GM18507 (cell line): Measurements from ENCODE around the gene TPSD1.
"Not testable (repeated sequence)": the region's sequence is repeated elsewhere in the genome, so short reads cannot be mapped to it uniquely, and the experiment has no call there.

Experiments
- DNase-seq: peaks from one replicate; pipeline ENCODE4 v3.0.0; 2011; ENCODE audit warnings: low read depth; ENCODE audit not compliant: insufficient read length; ENCODE audit errors: extremely low spot score
- FAIRE-seq: peaks from 2 replicates; lab custom pipeline; 2011; peaks lifted over from hg19 to GRCh38; lab: Jason Lieb, UNC

The TPSD1 gene

DNA sequence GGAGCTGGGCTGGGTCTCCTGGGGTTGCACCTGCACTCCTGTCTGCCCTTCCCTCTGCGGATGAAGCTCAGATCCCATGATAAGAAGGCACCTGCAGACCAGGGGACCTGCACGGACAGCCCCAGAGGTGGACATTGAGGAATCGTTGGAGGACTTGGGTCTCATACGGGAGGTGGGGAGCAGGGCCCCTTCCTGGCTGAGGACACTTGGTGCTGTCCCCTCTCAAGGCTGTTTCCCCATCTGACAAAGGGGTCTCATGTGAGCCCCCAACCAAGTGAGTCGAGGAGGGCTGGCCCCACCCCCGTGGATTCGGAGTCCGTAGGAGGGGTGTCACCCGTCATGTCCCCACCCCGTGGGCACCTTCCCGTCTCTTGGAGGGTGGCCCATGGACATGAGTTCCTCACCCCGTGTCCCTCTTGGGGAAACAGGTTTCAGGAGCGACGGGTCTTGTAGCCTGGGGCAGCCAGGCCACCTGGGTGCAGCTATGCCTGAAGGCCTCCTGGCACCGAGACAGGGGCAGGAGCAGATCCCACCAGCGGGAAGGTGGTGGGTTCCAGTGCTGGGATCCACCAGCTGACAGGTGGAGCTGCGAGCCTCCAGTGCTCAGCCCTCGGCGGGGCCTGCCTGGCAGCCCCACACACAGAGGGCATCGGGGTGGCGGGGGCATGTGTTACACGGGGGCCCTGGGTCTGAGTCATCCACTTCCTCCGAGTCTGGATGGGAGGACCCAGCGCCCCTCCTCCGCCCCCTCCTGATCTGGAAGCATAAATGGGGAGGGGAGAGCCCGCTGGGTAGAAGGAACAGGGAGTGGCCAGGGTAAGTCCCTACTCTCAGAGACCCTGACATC is at the start of gene TPSD1:
Gene TPSD1, plus strand, starts transcription at position 794 of the 847 bp plus-strand sequence. CDS start 212 bp downstream, outside the sequence.
- DNase-seq, FAIRE-seq: not testable (repeated sequence)

DNA sequence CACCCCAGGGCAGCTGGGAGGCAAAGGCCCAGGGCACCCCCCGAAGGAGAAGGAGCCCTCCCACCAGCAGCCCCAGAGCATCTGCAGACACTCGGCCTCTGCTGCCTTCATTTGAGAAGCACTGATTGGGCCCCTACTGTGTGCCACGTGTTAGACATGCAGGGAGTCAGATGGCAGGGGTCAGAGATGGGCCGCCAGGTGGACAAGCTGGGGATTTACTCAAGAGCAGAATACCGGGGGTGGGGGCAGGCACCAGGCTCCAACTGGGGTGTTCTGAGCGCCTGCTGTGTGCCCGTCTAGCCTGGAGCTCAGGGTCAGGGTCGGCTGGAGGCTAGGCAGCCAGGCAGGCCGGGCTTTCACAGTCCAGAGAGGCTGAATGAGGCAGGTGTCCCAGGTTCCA is 49.5 kb upstream of the TPSD1 start:
- no peak for DNase-seq
- FAIRE-seq = no peak

DNA sequence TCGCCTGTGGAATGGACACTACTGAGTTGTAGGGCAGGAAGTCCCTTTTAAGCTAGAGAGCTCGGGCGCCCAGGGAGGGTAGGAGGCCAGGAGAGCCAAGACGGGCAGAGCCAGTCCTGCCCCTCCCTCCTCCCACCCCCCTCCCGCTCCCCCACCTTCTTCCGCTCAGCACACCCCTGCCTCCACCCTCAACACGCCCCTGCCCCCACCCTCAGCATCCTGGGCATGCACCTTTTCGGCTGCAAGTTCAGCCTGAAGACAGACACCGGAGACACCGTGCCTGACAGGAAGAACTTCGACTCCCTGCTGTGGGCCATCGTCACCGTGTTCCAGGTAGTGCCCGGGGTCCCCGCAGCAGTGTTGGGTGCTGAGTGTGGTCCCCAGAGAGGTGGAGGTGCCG is 49.1 kb upstream of the TPSD1 start:
- DNase-seq (no peak), FAIRE-seq (no peak)

DNA sequence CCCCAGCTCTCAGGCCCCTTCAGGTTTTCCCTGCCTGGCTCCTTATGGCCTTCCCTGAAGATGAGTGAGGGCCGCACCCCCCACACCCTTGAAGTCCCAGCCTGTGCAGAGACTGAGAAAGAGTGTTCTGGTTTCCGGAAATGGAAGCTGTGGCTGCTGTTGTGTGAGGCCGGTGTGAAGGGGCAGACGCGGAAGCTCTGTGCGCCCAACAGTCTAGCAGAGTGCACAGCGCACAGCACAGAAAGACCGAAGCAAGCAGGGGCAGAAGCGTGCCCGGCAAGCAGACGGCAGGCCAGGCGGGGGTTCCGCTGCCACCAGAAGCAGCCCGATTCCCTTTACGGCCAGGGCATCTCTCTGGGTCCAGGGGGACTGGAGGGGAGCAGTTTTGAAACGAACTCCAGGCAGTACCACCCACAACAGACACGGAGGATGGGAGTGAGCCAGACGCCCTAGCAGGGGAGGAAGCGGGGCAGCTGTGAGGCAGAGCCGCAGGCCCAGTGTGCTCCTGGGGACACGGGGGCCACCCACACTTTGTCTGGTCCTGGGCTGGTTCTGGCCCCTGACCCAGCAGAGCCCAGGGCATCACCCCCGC is 47.5 kb upstream of the TPSD1 start:
- FAIRE-seq (no peak), DNase-seq (no peak)

DNA sequence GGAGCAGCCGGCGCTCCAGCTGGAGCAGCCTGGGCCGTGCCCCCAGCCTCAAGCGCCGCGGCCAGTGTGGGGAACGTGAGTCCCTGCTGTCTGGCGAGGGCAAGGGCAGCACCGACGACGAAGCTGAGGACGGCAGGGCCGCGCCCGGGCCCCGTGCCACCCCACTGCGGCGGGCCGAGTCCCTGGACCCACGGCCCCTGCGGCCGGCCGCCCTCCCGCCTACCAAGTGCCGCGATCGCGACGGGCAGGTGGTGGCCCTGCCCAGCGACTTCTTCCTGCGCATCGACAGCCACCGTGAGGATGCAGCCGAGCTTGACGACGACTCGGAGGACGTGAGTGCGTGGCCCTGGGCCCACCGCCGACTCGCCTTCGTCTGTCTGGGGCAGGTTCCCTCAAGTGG is 46.8 kb upstream of the TPSD1 start:
- FAIRE-seq = no peak
- DNase-seq = no peak

DNA sequence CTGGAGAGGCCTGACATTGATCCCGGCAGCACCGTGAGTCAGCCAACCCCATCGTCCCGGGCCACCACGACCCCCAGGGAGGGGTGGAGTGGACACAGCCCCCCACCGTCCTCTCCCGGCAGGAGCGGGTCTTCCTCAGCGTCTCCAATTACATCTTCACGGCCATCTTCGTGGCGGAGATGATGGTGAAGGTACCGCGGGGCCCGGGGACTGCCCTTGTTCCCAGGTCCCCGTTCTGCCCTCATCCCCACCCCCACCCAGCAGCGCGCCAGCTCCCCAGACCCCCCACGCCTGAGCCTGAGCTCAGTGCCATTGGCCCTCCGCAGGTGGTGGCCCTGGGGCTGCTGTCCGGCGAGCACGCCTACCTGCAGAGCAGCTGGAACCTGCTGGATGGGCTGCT is 45.4 kb upstream of the TPSD1 start:
- DNase-seq = no peak
- no peak for FAIRE-seq

DNA sequence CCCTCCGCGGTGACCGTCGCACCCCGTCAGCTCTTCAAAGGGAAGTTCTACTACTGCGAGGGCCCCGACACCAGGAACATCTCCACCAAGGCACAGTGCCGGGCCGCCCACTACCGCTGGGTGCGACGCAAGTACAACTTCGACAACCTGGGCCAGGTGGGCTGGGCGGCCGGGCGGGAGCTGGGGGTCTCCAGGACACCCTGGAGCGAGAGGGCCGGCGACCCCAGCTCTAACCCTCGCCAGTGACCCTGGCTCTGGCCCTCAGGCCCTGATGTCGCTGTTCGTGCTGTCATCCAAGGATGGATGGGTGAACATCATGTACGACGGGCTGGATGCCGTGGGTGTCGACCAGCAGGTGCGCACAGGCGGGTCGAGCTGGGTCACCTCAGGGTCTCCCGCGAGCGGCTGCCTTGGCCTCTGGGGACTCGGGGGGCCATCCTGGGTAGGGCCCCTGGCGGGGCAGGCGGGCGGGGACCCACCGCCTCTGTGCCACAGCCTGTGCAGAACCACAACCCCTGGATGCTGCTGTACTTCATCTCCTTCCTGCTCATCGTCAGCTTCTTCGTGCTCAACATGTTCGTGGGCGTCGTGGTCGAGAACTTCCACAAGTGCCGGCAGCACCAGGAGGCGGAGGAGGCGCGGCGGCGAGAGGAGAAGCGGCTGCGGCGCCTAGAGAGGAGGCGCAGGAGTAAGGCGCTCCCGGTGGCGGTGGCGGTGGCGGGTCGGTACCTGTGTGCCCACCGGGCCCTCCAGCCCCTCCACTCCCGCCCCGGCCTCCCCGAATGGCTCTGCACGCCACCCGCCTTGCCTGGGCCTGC is 44.2 kb upstream of the TPSD1 start:
- DNase-seq (no peak), FAIRE-seq (no peak)

DNA sequence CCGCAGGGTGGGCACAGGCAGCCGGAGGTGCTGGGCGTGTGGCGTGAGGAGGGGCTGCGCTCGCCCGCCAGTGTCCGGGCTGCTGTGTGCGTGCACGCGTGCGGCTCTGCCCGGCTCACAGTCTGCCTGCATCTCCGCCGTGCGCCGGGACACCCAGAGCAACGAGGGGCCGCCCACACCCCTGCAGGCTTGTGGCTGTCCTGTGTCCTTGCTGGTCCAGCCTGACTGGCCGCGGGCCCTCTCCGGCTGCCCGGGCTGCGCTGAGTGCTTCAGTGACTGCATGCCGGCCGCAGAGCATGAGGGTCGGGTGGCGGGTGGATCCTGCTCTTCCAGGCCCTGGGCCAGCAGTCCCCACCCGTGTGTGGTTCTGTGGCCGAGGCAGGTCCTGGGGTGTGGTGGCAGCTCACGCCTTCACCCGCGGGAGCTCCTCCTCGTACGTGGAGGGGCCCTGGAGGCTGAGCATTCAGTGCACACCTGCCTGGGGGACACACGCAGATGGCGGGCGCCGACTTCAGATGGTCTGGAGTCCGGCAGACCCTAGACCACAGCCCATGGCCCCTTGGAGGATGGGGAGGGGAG is 43.2 kb upstream of the TPSD1 start:
- DNase-seq (no peak), FAIRE-seq (no peak)

DNA sequence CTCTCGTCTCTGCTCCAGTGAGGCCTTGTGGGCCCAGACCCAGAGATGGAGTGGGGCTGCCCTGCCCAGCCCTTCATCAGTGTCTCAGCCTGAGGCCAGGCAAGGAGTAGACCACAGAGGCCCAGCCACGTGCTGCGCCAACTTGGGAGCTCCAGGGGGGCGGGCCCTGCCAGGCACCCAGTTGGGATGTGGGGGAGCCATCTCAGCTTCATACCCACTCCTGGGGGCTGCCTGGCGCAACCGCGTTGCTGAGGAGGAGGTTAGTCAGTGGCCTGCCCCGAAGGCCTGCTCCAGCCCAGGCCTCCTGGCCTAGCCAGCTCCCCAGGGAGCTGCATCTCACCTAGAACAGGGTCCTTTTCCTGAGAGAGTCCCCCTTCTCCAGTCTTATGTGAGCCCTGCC is 42.6 kb upstream of the TPSD1 start:
- DNase-seq = no peak

DNA sequence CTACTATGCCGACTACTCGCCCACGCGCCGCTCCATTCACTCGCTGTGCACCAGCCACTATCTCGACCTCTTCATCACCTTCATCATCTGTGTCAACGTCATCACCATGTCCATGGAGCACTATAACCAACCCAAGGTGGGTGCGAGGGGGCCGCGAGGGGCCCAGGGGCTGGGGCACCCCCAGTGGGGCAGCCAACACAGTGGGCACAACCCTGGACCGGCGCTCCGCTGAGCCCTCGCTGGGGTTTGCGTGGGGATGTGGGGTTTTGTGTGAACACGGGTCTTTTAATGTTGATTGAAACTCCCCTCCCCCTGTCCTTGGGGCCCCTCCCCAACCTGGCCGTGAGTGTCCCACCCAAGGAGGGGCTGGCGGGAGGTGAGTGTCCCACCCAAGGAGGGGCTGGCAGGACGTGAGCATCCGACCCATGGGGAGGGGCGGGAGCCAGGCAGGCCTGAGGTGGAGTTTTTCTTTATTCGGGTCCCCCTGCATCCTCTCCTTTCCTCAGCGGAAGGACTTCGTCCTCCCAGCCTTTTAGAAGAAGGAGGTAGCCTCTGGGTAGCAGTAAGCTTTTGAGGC is 42.0 kb upstream of the TPSD1 start:
- DNase-seq = no peak
- no peak for FAIRE-seq

More for the DNA sequence above, 42.6 kb upstream of the TPSD1 start:
- FAIRE-seq = no peak

DNA sequence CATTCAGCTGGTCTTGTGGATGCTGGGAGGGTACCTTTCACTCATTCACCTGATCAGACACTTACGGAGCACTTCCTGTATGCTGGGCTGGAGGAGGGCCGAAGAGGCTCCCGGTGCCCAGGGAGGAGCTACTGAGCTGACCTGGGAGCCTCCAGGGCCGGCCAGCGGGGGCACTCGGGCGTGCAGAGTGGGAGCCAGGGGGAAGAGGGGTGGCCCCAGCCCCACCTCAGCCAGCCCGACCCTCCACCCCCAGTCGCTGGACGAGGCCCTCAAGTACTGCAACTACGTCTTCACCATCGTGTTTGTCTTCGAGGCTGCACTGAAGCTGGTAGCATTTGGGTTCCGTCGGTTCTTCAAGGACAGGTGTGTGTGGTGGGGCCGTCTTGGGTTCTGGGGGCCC is 41.1 kb upstream of the TPSD1 start:
- FAIRE-seq = no peak
- no peak for DNase-seq

DNA sequence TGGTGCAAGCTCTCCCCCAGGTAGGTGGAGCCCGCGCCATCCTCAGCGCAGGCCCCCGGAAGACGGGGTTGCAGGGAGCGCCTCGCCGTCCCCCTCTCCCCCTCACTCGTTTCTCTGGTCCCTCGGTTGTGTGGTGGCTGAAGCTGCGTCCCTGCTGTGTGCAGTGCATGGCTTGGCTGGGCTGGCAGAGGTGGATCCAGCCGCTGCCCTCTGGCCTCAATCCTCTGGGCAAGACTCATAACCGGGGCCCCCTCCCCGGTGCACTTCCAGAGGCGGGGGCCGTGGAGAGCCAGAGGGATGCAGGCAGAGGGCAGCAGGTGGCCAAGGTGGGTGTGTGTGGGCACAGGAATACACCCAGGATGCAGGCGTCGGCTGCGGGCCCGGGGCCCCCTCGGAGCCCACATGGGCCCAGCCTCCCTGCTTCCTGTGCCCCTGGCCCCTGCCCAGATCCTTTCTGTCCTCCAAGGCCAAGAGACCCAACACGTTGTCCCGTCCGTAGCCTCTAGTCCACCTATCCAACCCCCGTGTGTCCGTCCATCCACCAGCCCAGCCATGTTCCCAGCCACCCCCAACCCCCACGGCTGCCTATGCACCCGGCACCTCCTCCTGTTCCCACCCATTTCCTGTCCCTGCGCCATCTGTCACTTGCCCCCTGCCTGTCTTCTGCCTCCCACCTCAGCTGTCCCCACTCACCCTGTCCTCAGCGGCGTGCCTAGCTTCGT is 40.1 kb upstream of the TPSD1 start:
- no peak for DNase-seq
- FAIRE-seq = no peak

DNA sequence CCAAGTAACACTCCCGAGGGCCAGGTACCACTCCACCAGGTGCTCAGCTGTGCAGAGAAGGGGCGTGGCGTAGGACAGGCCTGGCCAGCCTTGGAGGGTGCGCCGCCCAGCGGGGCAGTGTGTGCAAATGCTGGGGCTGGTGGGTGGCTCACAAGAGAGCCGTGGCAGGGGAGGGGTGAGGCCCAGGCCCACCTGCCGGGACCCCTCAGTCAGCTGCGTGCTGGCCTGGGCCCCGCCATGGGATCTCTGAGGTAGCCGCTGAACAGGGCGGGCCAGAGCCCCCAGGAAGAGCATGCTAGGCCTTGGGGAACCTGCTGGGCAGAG is 39.6 kb upstream of the TPSD1 start:
- no peak for FAIRE-seq
- DNase-seq = no peak

DNA sequence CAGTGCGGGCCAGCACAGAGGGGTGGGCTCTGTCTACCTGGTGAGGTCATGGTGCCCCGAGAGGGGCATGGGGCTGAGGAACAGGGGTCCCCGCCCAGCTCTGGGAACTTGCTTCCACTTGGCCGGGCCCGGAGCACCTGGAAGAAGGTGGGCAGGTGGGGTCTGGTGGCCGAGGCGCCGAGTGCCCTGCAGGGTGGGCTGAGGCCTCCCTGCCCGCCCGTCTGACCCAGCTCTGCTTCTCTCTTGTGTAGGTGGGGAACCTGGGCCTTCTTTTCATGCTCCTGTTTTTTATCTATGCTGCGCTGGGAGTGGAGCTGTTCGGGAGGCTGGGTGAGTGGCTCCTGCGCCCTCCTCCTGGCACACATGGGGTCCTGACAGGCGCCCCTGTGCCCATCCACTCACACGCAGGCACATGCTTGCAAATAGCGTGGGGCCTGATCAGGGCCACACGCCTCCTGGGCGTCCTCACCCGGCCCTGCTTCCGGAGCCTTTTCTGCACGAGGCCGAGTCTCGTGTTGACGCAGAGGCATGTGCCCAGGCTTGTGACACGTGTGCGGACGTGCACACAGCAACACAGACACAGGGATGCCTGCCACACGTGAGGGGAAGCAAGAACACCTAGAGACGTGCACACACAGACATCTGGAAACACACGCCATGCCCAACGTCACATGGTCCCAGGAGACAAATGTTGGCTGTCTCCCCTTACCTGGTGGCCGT is 39.0 kb upstream of the TPSD1 start:
- no peak for DNase-seq
- FAIRE-seq = no peak

DNA sequence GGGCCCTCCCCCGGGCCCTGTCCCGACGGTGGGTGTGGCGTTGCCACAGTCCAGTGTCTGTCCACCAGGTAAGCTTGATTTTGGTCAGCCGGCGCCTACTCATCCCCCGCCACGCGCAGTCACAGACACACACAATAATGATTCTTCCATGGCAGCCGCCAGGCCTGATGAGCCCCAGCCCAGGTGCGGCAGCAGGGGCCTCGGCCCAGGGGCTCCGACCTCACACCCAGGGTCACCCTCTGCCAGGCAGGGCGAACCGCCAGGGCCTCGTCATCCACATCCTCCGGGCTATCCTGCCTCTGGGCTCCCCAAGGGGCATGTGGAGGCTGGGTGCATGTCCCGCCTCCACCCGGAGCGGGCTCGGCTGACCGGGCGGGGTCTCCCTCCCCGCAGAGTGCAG is 38.3 kb upstream of the TPSD1 start:
- DNase-seq = no peak
- no peak for FAIRE-seq

DNA sequence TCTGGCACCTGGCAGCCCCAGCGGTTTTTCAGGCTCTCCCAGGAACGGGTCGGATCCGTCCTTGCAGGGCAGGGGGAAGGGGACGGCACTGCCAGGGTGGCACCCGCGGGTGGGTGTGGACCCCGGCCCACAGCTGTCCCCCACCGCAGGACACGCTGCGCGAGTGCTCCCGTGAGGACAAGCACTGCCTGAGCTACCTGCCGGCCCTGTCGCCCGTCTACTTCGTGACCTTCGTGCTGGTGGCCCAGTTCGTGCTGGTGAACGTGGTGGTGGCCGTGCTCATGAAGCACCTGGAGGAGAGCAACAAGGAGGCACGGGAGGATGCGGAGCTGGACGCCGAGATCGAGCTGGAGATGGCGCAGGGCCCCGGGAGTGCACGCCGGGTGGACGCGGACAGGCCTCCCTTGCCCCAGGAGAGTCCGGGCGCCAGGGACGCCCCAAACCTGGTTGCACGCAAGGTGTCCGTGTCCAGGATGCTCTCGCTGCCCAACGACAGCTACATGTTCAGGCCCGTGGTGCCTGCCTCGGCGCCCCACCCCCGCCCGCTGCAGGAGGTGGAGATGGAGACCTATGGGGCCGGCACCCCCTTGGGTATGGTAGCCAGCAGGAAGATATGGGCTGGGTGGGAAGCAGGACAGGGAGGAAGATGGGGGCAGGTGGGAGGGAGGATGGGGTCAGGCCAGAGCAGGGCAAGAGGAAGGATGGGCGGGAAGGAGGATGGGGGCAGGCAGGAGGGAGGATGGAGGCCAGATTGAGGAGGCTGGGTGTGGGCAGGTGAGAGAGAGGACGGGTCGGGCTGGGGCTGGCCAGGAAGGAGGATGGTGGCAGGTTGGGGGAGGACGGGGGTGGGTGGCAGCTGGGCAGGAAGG is 37.6 kb upstream of the TPSD1 start:
- DNase-seq (no peak), FAIRE-seq (no peak)

DNA sequence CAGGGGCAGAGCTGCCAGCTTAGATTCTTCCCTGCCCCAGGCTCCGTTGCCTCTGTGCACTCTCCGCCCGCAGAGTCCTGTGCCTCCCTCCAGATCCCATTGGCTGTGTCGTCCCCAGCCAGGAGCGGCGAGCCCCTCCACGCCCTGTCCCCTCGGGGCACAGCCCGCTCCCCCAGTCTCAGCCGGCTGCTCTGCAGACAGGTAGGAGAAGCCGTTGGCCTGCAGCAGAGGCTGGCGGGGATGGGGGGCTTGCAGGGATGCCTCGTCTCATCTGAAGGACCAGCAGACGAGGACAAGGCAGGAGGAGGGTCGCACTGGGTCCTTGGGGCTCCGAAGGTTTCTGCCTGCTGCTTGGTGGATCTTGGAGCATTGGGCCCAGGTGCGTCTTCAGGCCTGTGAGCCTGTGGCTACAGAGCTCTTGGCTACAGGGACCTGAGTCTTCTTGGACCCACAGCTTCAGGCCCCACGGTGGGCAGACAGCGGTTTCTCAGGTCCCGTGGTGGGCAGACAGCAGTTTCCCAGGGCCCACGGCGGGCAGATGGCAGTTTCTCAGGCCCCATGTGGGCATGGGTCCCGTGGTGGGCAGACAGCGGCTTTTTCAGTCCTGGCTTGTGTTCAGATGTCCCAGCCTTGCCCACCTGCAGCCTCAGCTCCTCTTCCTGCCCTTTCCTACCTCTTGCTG is 36.8 kb upstream of the TPSD1 start:
- FAIRE-seq (no peak), DNase-seq (no peak)
